K562 (cell line): Measurements from ENCODE around the gene PIK3C2B. TPM values are rescaled to one million over a fixed set of nuclear protein-coding genes. Genes with fewer than 3 reads are reported as not detected.

Experiments
- ARID2 ChIP-seq: fragments of 450-650 bp; IDR thresholded peaks from 2 replicates; pipeline ENCODE4 v1.6.1; 2017; ENCODE audit warnings: antibody characterized with exemption, mild to moderate bottlenecking
- BCL6 ChIP-seq: fragments of 250-450 bp; sonication (Bioruptor Pico); IDR thresholded peaks from 2 replicates; pipeline ENCODE4 v1.4.0; 2020
- HMG20B ChIP-seq: fragments of 250-450 bp; sonication (Bioruptor Pico); IDR thresholded peaks from 2 replicates; pipeline ENCODE4 v1.5.0; 2021; ENCODE audit warnings: mild to moderate bottlenecking
- LEF1 ChIP-seq: fragments of 450-650 bp; IDR thresholded peaks from 2 replicates; pipeline ENCODE4 v1.6.1; 2016; ENCODE audit warnings: mild to moderate bottlenecking
- NFIC ChIP-seq: fragments of 450-650 bp; IDR thresholded peaks from 2 replicates; pipeline ENCODE4 v1.6.1; 2017; ENCODE audit warnings: mild to moderate bottlenecking, inconsistent platforms
- NR3C1 ChIP-seq: sonication (generic); formaldehyde crosslinking; IDR thresholded peaks from 2 replicates; pipeline ENCODE4 v1.8.1; 2022; ENCODE audit warnings: missing genetic modification reagents
- TAF7 ChIP-seq: fragments of 450-650 bp; IDR thresholded peaks from 2 replicates; pipeline ENCODE4 v1.6.1; 2016; ENCODE audit warnings: missing genetic modification characterization, missing compliant biosample characterization
- TCF7 ChIP-seq: sonication (generic); IDR thresholded peaks from 2 replicates; pipeline ENCODE4 v1.6.1; 2016; ENCODE audit warnings: antibody characterized with exemption, borderline replicate concordance
- TEAD4 ChIP-seq, 2 experiments: sonication (generic) in 1 of 2; formaldehyde crosslinking in 1 of 2; IDR thresholded peaks; 2 replicates each; pipeline versions ENCODE4 v1.6.1 to v1.8.0; 2012 to 2022; ENCODE audit warnings: borderline replicate concordance in 1 of 2, inconsistent platforms in 1 of 2, low read length in 1 of 2, mild to moderate bottlenecking in 1 of 2, missing genetic modification reagents in 1 of 2
- TOE1 ChIP-seq, 2 experiments: fragments of 450-650 bp in 1 of 2; sonication (generic) in 1 of 2; formaldehyde crosslinking in 1 of 2; IDR thresholded peaks; 2 replicates each; pipeline versions ENCODE4 v1.7.1 to v1.8.0; 2016 to 2022; ENCODE audit warnings: borderline replicate concordance in 2 of 2, mild to moderate bottlenecking in 2 of 2, antibody characterized with exemption in 1 of 2, inconsistent platforms in 1 of 2, low read depth in 1 of 2, missing genetic modification reagents in 1 of 2, moderate library complexity in 1 of 2
- TRIM28 ChIP-seq: fragments of 450-650 bp; IDR thresholded peaks from 2 replicates; pipeline ENCODE4 v1.6.1; 2017
- ZNF224 ChIP-seq: sonication (generic); formaldehyde crosslinking; IDR thresholded peaks from 2 replicates; pipeline ENCODE4 v1.8.0; 2022; ENCODE audit warnings: mild to moderate bottlenecking, missing genetic modification reagents
- ZNF384 ChIP-seq: IDR thresholded peaks from 2 replicates; pipeline ENCODE4 v1.6.1; 2012; ENCODE audit warnings: low read depth, low read length, improper control_type of control experiment
- ZNF586 ChIP-seq: fragments of 450-650 bp; formaldehyde crosslinking; conservative IDR thresholded peaks from 2 replicates; pipeline ENCODE4 v1.4.0; 2020; ENCODE audit warnings: mild to moderate bottlenecking, moderate library complexity
- polyA plus RNA-seq, 8 experiments: library from polyadenylated mRNA; depleted of rRNA in 4 of 8; stranded (reverse) in 5 of 8; unstranded in 3 of 8; fragments of >200 nt; fragmentation: Nextera tagmentation in 2 of 8; fragmentation: Illumina TruSeq in 1 of 8; extraction: Ambion mirVana in 2 of 8; extraction: Trizol in 1 of 8; gene quantifications; 2 replicates each; pipeline versions ENCODE4 v1.2.1 to v1.2.3, GENCODE V29; 2011 to 2014; ENCODE audit warnings: inconsistent platforms in 1 of 8, missing spikeins in 1 of 8
- total RNA-seq, 7 experiments: library from RNA; depleted of rRNA in 6 of 7; stranded (reverse); fragments of >200 nt in 6 of 7; fragmentation: Illumina TruSeq in 2 of 7; extraction: Trizol in 2 of 7; gene quantifications; 2 replicates each; pipeline versions ENCODE4 v1.2.1 to v1.2.3, GENCODE V29; 2011 to 2021; ENCODE audit warnings: low replicate concordance in 1 of 7
- TF ChIP-seq, protein P1 (sequence below), 2 experiments: fragments of 450-650 bp; IDR thresholded peaks; 2 replicates each; pipeline ENCODE4 v1.6.1; 2018; ENCODE audit warnings: mild to moderate bottlenecking in 2 of 2, low read depth in 1 of 2; ENCODE audit not compliant: partially characterized antibody in 2 of 2
- TF ChIP-seq, protein P2 (sequence below): fragments of 450-650 bp; formaldehyde crosslinking; IDR thresholded peaks from 2 replicates; pipeline ENCODE4 v1.4.0; 2020; ENCODE audit warnings: mild to moderate bottlenecking, mixed read lengths
- TF ChIP-seq, protein P3 (sequence below): IDR thresholded peaks from 2 replicates; pipeline ENCODE4 v1.6.1; 2016; ENCODE audit warnings: missing genetic modification characterization, missing compliant biosample characterization

The PIK3C2B gene
- total and polyA plus RNA-seq, 9 of the 15 experiments (the other 6 are each of a cell fraction or from before 2014, with no cell fraction given), result 0.10 to 2.9 (median 0.72) TPM

DNA sequence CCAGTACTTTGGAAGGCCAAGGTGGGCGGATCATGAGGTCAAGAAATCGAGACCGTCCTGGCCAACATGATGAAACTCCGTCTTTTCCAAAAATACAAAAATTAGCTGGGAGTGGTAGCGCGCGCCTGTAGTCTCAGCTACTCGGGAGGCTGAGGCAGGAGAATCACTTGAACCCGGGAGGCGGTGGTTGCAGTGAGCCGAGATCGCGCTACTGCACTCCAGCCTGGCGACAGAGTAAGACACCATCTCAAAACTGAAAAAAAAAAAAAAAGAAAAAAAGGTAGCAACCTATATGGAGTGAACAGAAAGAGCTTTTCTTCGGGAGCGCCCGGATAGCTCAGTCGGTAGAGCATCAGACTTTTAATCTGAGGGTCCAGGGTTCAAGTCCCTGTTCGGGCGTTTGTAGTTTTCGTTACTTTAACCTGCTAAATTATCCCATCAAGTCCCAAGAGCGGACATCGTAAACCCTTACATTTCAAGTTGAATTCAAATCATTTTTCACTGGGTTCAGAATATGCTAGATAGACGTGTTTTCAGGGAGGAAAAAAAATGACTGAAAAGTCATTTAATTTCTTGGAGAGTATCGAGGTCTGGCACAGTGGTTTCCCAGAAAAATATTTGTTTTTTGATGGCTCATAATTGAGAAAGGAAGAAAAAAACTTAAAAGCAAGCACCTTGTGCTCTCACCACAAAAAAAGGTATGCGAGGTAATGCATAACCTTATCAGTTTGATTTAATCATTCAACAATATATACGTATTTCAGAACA, 11.8 kb upstream of the PIK3C2B start (continued):
- TF ChIP-seq, protein P1, sequence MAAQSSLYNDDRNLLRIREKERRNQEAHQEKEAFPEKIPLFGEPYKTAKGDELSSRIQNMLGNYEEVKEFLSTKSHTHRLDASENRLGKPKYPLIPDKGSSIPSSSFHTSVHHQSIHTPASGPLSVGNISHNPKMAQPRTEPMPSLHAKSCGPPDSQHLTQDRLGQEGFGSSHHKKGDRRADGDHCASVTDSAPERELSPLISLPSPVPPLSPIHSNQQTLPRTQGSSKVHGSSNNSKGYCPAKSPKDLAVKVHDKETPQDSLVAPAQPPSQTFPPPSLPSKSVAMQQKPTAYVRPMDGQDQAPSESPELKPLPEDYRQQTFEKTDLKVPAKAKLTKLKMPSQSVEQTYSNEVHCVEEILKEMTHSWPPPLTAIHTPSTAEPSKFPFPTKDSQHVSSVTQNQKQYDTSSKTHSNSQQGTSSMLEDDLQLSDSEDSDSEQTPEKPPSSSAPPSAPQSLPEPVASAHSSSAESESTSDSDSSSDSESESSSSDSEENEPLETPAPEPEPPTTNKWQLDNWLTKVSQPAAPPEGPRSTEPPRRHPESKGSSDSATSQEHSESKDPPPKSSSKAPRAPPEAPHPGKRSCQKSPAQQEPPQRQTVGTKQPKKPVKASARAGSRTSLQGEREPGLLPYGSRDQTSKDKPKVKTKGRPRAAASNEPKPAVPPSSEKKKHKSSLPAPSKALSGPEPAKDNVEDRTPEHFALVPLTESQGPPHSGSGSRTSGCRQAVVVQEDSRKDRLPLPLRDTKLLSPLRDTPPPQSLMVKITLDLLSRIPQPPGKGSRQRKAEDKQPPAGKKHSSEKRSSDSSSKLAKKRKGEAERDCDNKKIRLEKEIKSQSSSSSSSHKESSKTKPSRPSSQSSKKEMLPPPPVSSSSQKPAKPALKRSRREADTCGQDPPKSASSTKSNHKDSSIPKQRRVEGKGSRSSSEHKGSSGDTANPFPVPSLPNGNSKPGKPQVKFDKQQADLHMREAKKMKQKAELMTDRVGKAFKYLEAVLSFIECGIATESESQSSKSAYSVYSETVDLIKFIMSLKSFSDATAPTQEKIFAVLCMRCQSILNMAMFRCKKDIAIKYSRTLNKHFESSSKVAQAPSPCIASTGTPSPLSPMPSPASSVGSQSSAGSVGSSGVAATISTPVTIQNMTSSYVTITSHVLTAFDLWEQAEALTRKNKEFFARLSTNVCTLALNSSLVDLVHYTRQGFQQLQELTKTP (IDR thresholded peaks at IDR 0.05; ENCODE audit: low read depth in 1 of 2, partially characterized antibody in 2 of 2), result peak; percentile 39 to 84
- peak; percentile 75 for TF ChIP-seq TEAD4 (IDR thresholded peaks at IDR 0.05; ENCODE audit: low read length)
- TF ChIP-seq TEAD4 (CRISPR knock-in tag; IDR thresholded peaks at IDR 0.05; ENCODE audit: borderline replicate concordance), result no peak
- no peak for TF ChIP-seq NR3C1 (CRISPR knock-in tag)
- 0 out of 2 replicates have a peak, but pooled peaks have one; percentile 12 for TF ChIP-seq TOE1 (IDR thresholded peaks at IDR 0.05; ENCODE audit: borderline replicate concordance)
- TF ChIP-seq TOE1 (CRISPR knock-in tag; IDR thresholded peaks at IDR 0.05; ENCODE audit: borderline replicate concordance, low read depth), result no peak
- TF ChIP-seq ZNF224, result no peak
- TF ChIP-seq TRIM28, result peak; percentile 72; the same call in 1 of the 2 replicates
- TF ChIP-seq ZNF586, result peak; percentile 35; the same call in 1 of the 2 replicates
- TF ChIP-seq, protein P2, sequence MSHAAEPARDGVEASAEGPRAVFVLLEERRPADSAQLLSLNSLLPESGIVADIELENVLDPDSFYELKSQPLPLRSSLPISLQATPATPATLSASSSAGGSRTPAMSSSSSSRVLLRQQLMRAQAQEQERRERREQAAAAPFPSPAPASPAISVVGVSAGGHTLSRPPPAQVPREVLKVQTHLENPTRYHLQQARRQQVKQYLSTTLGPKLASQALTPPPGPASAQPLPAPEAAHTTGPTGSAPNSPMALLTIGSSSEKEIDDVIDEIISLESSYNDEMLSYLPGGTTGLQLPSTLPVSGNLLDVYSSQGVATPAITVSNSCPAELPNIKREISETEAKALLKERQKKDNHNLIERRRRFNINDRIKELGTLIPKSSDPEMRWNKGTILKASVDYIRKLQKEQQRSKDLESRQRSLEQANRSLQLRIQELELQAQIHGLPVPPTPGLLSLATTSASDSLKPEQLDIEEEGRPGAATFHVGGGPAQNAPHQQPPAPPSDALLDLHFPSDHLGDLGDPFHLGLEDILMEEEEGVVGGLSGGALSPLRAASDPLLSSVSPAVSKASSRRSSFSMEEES (CRISPR knock-in tag), result peak; percentile 22; the same call in 1 of the 2 replicates
- TF ChIP-seq, protein P3, sequence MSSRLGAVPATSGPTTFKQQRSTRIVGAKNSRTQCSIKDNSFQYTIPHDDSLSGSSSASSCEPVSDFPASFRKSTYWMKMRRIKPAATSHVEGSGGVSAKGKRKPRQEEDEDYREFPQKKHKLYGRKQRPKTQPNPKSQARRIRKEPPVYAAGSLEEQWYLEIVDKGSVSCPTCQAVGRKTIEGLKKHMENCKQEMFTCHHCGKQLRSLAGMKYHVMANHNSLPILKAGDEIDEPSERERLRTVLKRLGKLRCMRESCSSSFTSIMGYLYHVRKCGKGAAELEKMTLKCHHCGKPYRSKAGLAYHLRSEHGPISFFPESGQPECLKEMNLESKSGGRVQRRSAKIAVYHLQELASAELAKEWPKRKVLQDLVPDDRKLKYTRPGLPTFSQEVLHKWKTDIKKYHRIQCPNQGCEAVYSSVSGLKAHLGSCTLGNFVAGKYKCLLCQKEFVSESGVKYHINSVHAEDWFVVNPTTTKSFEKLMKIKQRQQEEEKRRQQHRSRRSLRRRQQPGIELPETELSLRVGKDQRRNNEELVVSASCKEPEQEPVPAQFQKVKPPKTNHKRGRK (tag), result no peak
- peak; percentile 71 for TF ChIP-seq NFIC
- no peak for TF ChIP-seq HMG20B
- TF ChIP-seq TCF7, result 0 out of 2 replicates have a peak, but pooled peaks have one; percentile 24
- no peak for TF ChIP-seq BCL6 (CRISPR knock-in tag)
- peak; percentile 50; the same call in 1 of the 2 replicates for TF ChIP-seq LEF1
- TF ChIP-seq TAF7, result peak; percentile 93
- TF ChIP-seq ARID2, result no peak
- TF ChIP-seq ZNF384, result peak; percentile 99
